ENCODE data around the gene APOBEC3G.

The APOBEC3G gene

GRCh38 chr22:39108487-39108886, 31.4 kb downstream of the APOBEC3G start:
- no peak for DNase-seq (ENCODE audit: low read depth)
- no peak overlapping the region for H3K4me3 ChIP-seq (ENCODE audit: low read depth, low read length)
- TF ChIP-seq CTCF (IDR thresholded peaks at IDR 0.05; ENCODE audit: control insufficient read depth, extremely low read depth, insufficient read depth), result no peak

- no peak for DNase-seq (ENCODE audit: low read depth)
- TF ChIP-seq CTCF (IDR thresholded peaks at IDR 0.05; ENCODE audit: control insufficient read depth, extremely low read depth, insufficient read depth), result no peak
- no peak overlapping the region for H3K4me3 ChIP-seq (ENCODE audit: low read depth, low read length)
These were observed 32.3 kb downstream of the APOBEC3G start for GRCh38 chr22:39109361-39109760.

GRCh38 chr22:39110631-39111561, 33.8 kb downstream of the APOBEC3G start:
- no peak overlapping the region for H3K4me3 ChIP-seq (ENCODE audit: low read depth, low read length)
- no peak for TF ChIP-seq CTCF (IDR thresholded peaks at IDR 0.05; ENCODE audit: control insufficient read depth, extremely low read depth, insufficient read depth)
- no peak for DNase-seq (ENCODE audit: low read depth)

- no peak for DNase-seq (ENCODE audit: low read depth)
- no peak for TF ChIP-seq CTCF (IDR thresholded peaks at IDR 0.05; ENCODE audit: control insufficient read depth, extremely low read depth, insufficient read depth)
- no peak overlapping the region for H3K4me3 ChIP-seq (ENCODE audit: low read depth, low read length)
These were observed 37.0 kb downstream of the APOBEC3G start for GRCh38 chr22:39114112-39114511.

- no peak overlapping the region for H3K4me3 ChIP-seq (ENCODE audit: low read depth, low read length)
- TF ChIP-seq CTCF (IDR thresholded peaks at IDR 0.05; ENCODE audit: control insufficient read depth, extremely low read depth, insufficient read depth), result no peak
- DNase-seq (ENCODE audit: low read depth), result no peak
These were observed 38.5 kb downstream of the APOBEC3G start for GRCh38 chr22:39115570-39115969.

- no peak for TF ChIP-seq CTCF (IDR thresholded peaks at IDR 0.05; ENCODE audit: control insufficient read depth, extremely low read depth, insufficient read depth)
- DNase-seq (ENCODE audit: low read depth), result no peak
- H3K4me3 ChIP-seq (ENCODE audit: low read depth, low read length), result no peak overlapping the region
These were observed 39.0 kb downstream of the APOBEC3G start for GRCh38 chr22:39115977-39116621.

Measured in LNCaP clone FGC (cell line).